GM21515 (cell line): ENCODE results near the gene IMMP2L.

Source experiments
- ATAC-seq: cut with Tn5 transposase; IDR thresholded peaks from one replicate; pipeline ENCODE4 v1.9.1; 2021; ENCODE audit not compliant: unreplicated experiment

The IMMP2L gene

DNA sequence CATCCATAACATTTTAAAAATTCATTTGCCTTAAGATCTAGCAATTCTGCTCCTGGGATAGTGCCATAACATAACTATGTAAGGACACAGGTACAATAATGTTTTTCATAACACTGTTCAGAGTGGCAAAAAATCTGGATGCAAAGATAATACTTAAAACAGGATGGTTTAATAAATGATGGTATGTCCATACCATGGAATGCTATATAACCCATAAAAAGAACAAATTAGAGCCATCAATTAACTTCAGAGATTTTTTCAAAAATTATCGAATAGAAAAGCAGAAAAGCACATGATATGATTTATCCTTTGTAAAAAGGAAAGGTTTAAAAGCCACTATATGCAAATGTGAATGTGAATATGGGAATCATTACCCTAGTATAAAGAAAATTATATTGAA is 664.8 kb downstream of the IMMP2L start:
- ATAC-seq: no peak

GRCh38 chr7:110894111-110894510 is 668.2 kb downstream of the IMMP2L start:
- no peak for ATAC-seq

DNA sequence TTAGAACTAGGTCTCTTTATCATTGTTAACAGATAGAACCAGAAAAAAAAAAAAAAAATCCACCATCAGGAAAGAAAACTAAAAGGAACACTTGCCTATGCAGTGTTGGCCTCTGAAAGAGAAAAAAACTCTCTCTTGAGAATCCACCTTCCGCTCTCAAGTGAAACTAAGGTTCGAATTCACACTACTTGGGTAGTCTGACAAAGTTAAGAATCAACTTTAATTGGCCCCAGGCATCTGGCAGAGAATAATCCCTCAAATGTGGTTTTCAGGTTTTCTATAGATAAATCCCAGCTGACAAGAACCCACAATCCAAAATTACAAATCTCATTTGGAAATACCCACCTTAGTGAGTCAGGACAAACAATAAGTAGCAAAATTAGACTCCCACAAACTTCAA is 671.1 kb downstream of the IMMP2L start:
- ATAC-seq: no peak

GRCh38 chr7:110890101-110890500 is 672.2 kb downstream of the IMMP2L start:
- no peak for ATAC-seq

DNA sequence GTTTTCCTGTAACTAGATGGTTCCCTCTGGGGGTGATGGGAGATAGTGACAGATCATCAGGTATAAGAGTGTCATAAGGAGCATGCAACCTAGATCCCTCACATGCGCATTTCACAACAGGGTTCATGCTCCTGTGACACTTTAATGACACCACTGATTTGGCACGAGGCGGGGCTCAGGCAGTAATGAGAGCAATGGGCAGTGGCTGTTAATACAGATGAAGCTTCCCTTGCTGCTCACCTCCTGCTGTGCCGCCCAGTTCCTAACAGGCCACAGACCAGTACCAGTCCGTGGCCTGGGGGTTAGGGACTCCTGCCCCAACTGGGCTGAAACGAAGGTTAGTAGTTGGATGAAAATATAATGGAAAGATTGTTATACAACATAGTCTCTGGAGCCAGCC is 673.0 kb downstream of the IMMP2L start:
- ATAC-seq: no peak

GRCh38 chr7:110888641-110889040 is 673.7 kb downstream of the IMMP2L start:
- no peak for ATAC-seq

GRCh38 chr7:110885474-110885873 is 676.8 kb downstream of the IMMP2L start:
- no peak for ATAC-seq

DNA sequence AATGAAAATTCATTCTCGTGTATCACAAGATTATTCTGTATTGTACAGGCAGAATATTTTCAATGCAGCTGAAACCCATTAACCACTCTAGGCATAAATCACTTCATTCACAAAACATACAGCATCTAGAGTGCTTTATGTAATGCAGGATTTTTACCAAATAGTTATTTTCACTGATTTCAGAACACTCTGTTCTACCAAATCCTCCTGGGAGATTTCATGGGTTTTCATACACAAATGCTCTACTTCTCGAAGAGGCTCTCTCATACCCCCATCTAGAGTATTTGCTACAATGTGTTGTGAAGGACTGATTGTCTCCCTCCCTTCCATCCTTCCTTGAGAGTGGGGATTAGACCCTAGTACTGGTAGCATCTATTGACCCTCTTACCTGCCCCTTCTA is 680.6 kb downstream of the IMMP2L start:
- ATAC-seq: no peak

DNA sequence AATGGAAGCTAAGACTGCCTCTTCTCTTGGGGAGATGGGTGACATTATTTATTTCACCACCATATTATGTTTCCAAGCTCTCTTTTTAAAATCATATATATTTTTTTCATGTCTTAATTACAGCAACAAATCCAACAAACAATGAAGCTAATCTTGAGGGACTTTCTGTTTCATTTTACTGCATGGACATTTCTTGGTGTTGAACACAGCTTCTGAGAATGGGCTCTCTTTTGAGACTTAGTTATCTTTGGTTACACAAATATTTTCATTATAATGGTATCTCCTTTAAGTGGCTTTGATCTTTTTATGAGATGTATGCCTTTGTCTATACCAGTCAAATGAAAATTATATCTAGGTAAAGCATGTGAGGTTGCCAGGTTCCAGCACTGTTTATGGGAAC is 681.3 kb downstream of the IMMP2L start:
- ATAC-seq: no peak

GRCh38 chr7:110877016-110877415 is 685.3 kb downstream of the IMMP2L start:
- no peak for ATAC-seq

- no peak for ATAC-seq
Measured at GRCh38 chr7:110875346-110875745, 686.9 kb downstream of the IMMP2L start.

DNA sequence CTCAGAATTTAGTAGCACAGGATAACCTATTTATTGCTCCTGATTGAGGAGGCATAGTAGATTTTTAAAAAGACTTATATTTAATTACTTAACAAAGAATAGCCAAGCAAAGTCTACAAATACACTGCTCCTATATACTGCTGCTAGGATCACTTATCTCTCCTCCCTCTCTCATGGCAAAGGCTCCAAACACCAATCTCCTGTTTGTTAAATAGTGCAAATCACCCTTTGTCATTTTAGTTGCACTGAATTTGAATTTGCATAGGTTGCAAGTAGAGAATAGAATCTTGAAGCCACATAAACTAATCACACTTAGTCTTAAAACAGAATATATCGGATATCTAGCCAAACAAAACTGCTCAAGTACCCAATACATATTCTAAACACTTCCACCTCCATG is 690.4 kb downstream of the IMMP2L start:
- no peak for ATAC-seq

DNA sequence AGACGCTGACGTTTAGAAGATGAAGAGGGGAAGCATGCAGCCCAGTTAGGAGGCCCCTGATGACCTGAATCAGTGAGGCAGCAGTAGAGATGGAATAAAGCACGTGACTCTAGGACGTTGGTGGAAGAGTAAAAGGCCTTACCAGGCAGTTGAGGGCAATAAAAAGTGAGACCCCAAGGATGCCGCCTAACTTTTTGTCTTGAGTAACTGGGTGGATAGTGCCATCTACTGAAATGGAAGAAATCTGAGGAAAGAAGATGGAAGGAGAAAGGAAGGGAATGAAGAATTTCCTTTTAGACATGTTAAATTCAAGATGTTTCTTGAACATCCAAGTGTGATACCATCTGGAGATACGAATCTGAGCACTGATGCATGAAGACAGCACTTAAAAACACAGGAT is 691.4 kb downstream of the IMMP2L start:
- no peak for ATAC-seq

DNA sequence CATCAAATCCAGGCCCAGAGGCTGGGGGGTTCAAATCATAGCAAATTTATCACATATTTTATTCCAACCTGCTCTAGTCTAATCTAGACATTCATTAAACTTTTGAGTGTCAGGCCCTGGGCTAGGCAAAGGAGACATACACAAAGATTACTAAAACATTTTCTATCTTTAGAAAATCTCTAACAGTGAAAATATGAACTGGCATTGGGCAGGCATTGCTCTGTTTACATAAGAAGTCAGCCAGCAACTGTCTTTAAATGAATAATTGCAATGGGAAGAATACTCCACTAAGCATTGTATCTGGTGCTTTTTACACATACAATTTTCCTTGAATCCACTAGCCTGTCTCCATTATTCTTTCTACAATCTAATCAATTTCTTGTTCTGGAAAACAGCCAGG is 693.8 kb downstream of the IMMP2L start:
- no peak for ATAC-seq

- ATAC-seq: no peak
Measured at GRCh38 chr7:110867771-110868170, 694.5 kb downstream of the IMMP2L start.

- ATAC-seq: no peak
Measured at GRCh38 chr7:110863258-110863657, 699.0 kb downstream of the IMMP2L start.

DNA sequence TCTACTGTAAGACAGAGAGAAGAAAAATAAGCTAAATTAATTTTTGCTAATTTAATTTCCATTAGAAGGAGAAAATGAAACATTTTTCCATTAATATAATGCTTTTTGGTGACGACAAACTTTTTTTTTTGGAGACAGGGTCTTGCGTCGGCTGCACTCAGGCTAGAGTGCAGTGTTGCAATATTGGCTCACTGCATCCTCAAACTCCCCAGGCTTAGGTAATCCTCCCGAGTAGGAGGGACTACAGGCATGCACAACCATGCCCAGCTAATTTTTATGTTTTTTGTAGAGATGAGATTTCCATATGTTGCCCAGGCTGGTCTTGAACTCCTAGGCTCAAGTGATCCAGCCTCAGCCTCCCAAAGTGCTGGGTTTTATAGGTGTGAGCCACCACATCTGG is 701.1 kb downstream of the IMMP2L start:
- ATAC-seq: no peak

GRCh38 chr7:110857106-110857505 is 705.2 kb downstream of the IMMP2L start:
- no peak for ATAC-seq

GRCh38 chr7:110856704-110857103 is 705.6 kb downstream of the IMMP2L start:
- ATAC-seq: no peak

GRCh38 chr7:110854651-110855050 is 707.6 kb downstream of the IMMP2L start:
- ATAC-seq: no peak

- no peak for ATAC-seq
Measured at GRCh38 chr7:110854166-110854565, 708.1 kb downstream of the IMMP2L start.

DNA sequence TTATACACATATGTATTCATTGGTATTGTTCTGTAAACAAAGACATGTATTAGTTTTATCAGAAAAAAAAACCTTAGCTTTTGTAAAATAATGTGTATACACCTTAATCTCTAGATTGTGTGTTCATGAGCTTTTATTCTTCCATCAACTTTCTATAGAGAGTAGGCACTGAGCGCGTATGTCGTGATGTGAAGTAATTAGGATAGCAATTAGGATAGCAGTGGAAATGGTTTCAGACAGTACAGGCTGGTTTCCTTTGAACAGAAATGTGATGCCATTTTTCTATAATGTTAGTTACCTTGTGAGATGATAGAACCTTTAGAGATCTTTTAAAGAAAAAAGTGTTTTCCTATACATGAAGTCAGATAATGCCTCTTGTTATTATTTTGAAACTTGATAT is 709.0 kb downstream of the IMMP2L start:
- no peak for ATAC-seq

DNA sequence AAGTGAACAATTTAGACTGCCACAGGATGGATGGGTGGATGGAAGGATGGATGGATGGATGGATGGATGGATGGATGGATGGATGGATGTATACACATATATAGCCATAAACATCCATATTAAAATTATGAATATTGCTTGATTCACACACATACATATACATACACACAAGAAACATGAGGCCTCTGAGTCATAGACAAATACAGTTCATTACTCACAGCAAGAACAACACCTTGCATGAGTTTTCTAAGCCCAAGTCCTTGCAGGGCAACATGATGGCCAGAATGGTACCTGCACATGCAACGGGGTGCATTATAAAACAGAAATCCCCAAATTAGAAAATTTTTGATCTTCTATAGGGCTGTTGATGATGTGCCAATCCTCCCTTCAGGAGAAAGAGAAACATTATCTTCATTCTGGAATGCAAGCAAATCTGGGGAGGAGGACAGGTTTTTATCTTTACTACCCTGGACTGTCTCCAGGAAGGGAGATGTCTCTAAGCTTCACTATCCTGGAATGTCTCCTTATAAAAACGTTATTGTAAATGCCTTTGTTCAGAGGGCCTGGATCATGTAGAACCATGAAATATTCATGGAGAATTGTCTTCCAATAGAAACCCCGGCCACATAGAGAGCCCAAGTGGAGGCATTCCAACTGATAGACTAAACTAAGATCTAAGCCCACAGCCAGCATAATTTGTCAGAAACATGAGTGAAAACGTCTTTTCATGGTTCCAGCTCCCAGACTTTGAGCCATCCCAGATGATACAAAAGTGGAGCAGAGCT is 709.9 kb downstream of the IMMP2L start:
- no peak for ATAC-seq
